HAP-1 (cell line): Measurements from ENCODE around the gene DPH2.
A peak's percentile ranks its signal among the peaks of the same experiment; 100 is the strongest.

Experiments
- DNase-seq, 2 experiments: peaks; one replicate each; pipeline ENCODE4 v3.0.0-alpha.2; 2016 to 2020; ENCODE audit warnings: low spot score in 2 of 2
- H3K27me3 ChIP-seq: fragments of 250-450 bp; sonication (Bioruptor Pico); 2 replicates; pipeline ENCODE4 v1.5.1; 2020; ENCODE audit warnings: low read depth, mild to moderate bottlenecking, moderate library complexity
- H3K36me3 ChIP-seq: fragments of 250-450 bp; sonication (Bioruptor Pico); replicated peaks from 2 replicates; pipeline ENCODE4 v1.5.1; 2020; ENCODE audit warnings: mild to moderate bottlenecking
- H3K4me1 ChIP-seq: fragments of 250-450 bp; sonication (Bioruptor Pico); 2 replicates; pipeline ENCODE4 v1.5.1; 2020; ENCODE audit warnings: mild to moderate bottlenecking
- H3K4me3 ChIP-seq: fragments of 250-450 bp; sonication (Bioruptor Pico); 2 replicates; pipeline ENCODE4 v1.5.1; 2020; ENCODE audit warnings: mild to moderate bottlenecking, moderate library complexity
- H3K9me3 ChIP-seq: fragments of 250-450 bp; sonication (Bioruptor Pico); 2 replicates; pipeline ENCODE4 v1.5.1; 2020; ENCODE audit warnings: mild to moderate bottlenecking, moderate library complexity
- in situ Hi-C: fragments of 300-500 bp; cut with MboI; formaldehyde crosslinking; loops from 3 replicates; pipeline ENCODE4 v1.14.3; 2020; ENCODE audit warnings: low sequenced_read_pairs, inconsistent platforms, mixed read lengths

Gene DPH2

DNA sequence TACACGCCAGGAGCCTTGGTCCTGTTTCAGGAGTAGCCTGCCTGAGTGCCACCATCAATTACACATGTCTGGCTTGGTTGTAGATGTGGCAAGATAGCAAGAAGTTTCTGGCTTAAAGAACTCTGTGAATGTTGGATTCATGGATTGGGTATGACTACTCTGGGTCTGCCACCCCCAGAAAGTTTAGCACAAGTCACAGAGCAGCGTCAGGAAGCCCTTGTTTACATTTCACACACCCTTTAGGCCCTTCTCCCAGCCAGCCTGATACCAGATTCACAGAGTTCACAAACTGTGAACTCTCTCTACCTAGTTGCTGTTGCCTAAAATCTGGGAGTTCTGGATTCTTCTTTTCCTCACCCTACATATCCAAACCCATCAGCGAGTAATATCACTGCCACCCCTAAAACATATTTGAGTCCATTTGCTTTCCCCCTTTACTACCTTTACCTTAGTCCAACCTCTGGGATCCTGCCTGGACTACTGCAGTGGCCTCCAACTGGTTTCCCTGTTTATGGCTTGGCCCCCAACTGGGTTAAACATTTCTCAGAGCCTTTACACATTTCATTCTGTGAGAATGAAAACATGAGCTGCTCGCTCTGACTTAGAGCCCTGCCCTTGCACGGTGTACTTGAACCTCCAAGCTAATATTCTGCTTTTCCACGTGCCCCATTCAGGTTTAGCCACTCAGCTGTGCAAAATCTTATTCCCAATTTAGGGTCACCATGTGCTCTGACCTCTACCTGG, 17.5 kb downstream of the DPH2 start:
- Histone ChIP-seq H3K36me3 (peaks cover 22% of the 10 kb centered on the region), H3K27me3 (no peaks in the 10 kb centered on the region), H3K4me1 (peaks cover 11% of the 10 kb centered on the region; the same call in 1 of the 2 replicates), H3K4me3 (no peak overlapping the region), H3K9me3 (no peaks in the 10 kb centered on the region)
- in situ Hi-C loops, result no loop called here
- no peak for DNase-seq

DNA sequence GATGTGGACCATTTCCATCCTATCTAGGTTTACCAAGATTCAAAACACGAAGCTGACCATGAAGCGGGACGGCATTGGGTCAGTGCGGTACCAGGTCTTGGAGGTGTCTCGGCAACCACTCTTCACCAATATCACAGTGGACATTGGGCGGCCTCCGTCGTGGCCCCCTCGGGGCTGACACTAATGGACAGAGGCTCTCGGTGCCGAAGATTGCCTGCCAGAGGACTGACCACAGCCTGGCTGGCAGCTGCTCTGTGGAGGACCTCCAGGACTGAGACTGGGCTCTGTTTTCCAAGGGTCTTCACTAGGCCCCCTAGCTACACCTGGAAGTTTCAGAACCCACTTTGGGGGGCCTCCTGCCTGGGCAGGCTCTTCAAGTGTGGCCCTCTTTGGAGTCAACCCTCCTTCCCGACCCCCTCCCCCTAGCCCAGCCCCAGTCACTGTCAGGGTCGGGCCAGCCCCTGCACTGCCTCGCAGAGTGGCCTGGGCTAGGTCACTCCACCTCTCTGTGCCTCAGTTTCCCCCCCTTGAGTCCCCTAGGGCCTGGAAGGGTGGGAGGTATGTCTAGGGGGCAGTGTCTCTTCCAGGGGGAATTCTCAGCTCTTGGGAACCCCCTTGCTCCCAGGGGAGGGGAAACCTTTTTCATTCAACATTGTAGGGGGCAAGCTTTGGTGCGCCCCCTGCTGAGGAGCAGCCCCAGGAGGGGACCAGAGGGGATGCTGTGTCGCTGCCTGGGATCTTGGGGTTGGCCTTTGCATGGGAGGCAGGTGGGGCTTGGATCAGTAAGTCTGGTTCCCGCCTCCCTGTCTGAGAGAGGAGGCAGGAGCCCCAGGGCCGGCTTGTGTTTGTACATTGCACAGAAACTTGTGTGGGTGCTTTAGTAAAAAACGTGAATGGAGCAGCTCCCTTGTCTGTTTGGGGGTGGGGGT, 20.7 kb downstream of the DPH2 start:
- Histone ChIP-seq H3K4me1 (peaks cover 11% of the 10 kb centered on the region; the same call in 1 of the 2 replicates), H3K27me3 (no peaks in the 10 kb centered on the region), H3K9me3 (no peaks in the 10 kb centered on the region), H3K4me3 (peak overlapping the region; percentile 56), H3K36me3 (peaks cover 8% of the 10 kb centered on the region)
- in situ Hi-C loops, result no loop called here
- peak in 1 of 2 experiments; percentile 31 for DNase-seq

DNA sequence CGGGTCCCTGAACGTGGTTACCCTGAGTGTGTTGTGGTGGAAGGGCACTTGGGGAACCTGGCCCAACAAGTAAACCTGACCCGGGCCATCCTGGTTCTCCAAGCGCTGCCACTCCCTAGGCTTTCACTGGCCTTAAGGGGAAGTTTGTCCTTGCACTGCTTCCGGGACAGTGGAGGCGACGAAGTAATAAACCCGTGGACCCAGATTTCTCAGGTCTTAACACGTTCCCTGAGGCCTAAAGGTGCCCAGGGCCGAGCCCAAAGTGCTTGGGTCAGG, 21.3 kb downstream of the DPH2 start:
- no peak for DNase-seq
- H3K36me3 ChIP-seq, result peaks cover 2% of the 10 kb centered on the region
- H3K4me1 ChIP-seq, result peaks cover 11% of the 10 kb centered on the region; the same call in 1 of the 2 replicates

DNA sequence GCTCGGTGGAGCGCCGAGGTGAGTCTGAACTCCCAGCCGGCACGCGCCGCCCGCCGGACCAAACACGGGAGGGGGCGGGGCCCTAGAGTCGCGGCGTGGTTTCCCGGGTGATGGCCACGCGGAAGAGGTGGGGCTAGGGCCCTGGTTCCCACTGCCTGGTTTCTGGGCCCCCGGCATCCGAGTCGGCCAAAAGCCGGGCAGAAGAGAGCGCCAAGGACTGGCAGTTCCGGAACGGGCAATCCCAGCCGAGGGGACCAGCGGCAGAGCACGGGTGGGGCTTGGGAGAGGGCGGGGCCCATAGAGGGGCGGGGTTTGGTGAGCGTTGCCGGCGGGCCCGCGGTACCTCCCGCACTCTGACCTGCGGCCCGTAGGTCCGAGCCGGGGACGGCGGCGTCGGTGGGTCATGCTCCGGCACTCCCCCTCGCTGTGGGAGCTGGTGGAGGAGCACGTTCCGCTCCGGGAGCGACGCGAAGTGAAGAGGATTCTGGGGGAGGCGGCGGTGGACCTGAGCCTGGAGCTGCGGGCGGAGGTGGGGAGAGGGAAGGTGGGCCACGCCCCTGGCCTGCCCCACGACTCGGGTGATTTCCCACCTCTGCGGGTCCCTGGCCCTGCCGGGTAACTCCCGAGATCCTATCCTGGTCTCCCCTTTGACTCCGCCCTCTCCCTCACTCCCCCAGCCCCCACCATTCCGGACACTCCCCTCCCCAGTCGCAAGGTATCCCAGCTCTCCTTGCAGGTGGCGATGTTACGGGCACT, 21.8 kb downstream of the DPH2 start, which contains the start of gene CCDC24:
Gene CCDC24, plus strand, starts transcription at position 124 of the 756 bp plus-strand sequence. Its CDS starts 280 bp downstream, at position 404.
- no peaks in the 10 kb centered on the region for H3K36me3 ChIP-seq
- peak; percentile 63 to 88 for DNase-seq
- peak within 1 kb of the TSS; percentile 56 for H3K4me3 ChIP-seq
- H3K4me1 ChIP-seq, result peaks cover 14% of the 10 kb centered on the region; the same call in 1 of the 2 replicates
- H3K9me3 ChIP-seq, result no peaks in the 10 kb centered on the region
- H3K27me3 ChIP-seq, result no peaks in the 10 kb centered on the region
- in situ Hi-C loops, result no loop called here

More for the DNA sequence above, 21.3 kb downstream of the DPH2 start:
- Histone ChIP-seq H3K27me3 (no peaks in the 10 kb centered on the region), H3K9me3 (no peaks in the 10 kb centered on the region), H3K4me3 (peak overlapping the region; percentile 56)
- in situ Hi-C loops, result no loop called here

DNA sequence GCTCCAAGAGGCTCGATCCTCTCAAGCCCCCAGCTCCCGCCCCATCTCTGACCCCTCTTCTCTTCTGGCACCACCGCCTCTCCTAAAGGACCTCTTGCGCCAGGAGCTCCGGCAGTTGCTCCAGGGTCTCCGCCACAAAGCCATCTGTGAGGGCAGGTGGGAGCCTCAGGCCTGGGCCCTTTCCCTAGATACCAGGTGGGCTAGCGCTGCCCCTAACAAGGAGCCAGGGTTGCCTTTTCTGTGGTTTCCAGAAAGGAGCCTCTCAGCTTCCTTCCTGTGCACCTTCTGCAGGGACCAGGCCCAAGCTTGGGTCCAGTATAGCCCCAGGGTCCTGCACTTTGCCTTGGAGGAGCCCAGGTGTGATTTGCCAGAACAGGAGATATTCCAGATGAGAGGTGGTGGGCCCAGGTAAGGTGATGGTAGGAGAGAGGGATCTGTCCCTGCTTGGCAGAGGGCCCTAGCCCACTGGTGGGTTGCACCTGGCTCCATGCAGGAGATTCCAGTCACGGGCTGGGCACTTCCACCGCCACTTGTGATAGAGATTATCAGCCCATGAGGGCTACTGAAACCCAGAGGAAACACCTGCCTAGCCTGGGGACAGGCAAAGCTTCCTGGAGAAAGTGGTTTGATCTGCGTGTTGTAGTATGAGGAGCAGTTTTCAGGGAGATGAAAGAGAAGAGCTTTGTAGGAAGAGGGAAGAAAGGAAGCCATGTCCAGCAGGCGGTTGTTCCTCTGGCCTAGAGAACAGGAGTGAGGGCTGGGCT, 22.6 kb downstream of the DPH2 start:
- DNase-seq, result peak in 1 of 2 experiments; percentile 13
- H3K4me3 ChIP-seq, result peak overlapping the region; percentile 56
- in situ Hi-C loops, result no loop called here
- H3K9me3 ChIP-seq, result no peaks in the 10 kb centered on the region
- no peaks in the 10 kb centered on the region for H3K36me3 ChIP-seq
- H3K4me1 ChIP-seq, result peaks cover 15% of the 10 kb centered on the region; the same call in 1 of the 2 replicates
- no peaks in the 10 kb centered on the region for H3K27me3 ChIP-seq

DNA sequence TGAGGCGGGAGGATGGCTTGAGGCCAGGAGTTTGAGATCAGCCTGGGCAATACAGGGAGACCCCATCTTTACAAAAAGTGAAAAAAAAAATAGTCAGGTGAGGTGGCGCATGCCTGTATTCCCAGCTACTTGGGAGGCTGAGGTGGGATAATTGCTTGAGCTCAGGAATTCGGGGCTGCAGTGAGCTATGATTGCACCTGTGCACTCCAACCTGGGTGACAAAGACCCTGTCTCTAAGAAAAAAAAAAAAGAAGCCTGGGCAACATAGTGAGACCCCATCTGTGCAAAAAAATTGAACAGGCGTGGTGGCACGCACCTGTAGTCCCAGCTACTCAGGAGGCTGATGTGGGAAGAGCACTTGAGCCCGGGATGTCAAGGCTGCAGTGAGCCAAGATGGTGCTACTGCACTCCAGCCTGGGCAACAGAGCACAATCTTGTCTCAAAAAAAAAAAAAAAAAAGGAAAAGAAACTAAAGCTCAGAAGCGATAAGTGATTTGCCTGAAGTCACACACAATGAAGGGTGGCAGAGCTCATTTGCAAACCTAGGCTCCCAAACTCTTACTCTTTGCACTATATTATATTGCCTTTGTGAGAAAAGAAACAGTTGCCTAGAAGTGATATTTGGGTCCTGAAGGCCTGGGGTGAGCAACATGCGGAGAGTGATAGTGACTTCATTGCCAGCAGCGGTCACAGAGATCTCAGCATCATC, 23.6 kb downstream of the DPH2 start:
- no peak overlapping the region for H3K4me3 ChIP-seq
- no peak for DNase-seq
- H3K4me1 ChIP-seq, result peaks cover 15% of the 10 kb centered on the region; the same call in 1 of the 2 replicates
- in situ Hi-C loops, result no loop called here
- H3K27me3 ChIP-seq, result no peaks in the 10 kb centered on the region
- no peaks in the 10 kb centered on the region for H3K36me3 ChIP-seq
- no peaks in the 10 kb centered on the region for H3K9me3 ChIP-seq

DNA sequence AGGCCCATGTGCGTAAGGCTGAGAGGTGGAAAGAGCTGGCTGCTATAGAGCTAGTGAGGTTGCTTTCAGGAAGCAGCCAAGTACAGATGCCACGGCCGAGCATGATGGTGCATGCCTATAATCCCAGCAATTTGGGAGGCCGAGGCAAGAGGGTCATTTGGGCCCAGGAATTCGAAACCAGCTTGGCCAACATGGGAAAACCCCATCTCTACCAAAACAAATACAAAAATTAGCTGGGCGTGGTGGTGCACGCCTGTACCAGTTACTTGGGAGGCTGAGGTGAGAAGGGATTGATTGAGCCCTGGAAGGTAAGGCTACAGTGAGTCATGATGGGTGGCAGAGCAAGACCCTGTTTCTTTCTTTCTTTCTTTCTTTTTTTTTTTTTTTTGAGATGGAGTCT, 24.3 kb downstream of the DPH2 start:
- Histone ChIP-seq H3K27me3 (no peaks in the 10 kb centered on the region), H3K36me3 (no peaks in the 10 kb centered on the region), H3K4me1 (peaks cover 15% of the 10 kb centered on the region; the same call in 1 of the 2 replicates), H3K4me3 (no peak overlapping the region), H3K9me3 (no peaks in the 10 kb centered on the region)
- in situ Hi-C loops, result no loop called here
- DNase-seq, result no peak

DNA sequence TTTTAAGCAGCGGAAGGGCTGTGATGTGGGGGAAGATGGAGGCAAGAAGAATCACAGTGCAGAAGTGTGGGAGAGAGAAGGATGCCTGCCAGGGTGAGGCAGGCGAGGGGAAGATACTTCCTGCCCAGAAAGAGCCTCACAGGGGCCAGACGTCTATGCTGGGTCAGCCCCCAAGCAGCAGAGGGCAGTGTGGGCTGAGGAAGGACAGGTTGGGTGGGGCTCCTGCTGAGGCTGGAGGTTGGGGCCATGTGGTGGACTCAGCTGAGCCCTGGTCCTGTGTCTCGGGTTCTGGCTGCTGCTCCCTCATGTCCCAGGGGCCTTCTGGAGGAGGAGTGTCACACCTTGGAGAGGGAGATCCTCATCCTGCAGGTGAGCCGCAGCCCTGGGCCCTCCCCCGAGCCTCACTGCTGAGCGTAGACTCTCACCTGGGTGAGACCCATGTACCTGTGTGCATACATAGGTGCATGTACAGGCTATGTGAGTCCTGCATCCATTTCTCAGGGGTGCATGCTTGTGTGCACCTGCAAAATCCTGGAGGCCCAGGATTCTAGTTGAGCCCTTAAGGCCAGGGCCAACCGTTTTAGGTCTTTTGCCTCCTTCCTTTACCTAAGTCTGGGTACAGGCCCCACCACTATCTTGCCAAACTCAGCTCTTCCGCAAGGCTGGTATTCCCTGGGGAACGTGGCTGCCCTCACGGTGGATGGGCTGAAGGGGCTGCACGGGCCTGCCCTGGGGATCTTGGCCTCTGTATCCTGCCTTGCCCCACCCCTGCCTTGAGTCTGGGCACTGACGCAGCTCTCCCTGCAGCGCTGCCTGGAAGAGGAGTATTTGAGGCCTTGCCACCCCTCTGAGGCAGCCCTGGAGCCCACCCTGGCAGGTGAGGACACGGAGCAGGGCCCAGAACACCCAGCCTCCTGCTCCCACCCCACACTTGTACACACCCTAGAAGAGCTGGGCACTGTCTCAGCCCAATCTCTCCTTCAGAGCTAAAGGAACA, 25.3 kb downstream of the DPH2 start:
- Histone ChIP-seq H3K4me1 (peaks cover 15% of the 10 kb centered on the region; the same call in 1 of the 2 replicates), H3K4me3 (no peak overlapping the region), H3K27me3 (no peaks in the 10 kb centered on the region), H3K9me3 (no peaks in the 10 kb centered on the region), H3K36me3 (0 out of 2 replicates have a peak, but pooled peaks cover 2% of the 10 kb centered on the region)
- in situ Hi-C loops, result no loop called here
- DNase-seq, result peak; percentile 18 to 63

DNA sequence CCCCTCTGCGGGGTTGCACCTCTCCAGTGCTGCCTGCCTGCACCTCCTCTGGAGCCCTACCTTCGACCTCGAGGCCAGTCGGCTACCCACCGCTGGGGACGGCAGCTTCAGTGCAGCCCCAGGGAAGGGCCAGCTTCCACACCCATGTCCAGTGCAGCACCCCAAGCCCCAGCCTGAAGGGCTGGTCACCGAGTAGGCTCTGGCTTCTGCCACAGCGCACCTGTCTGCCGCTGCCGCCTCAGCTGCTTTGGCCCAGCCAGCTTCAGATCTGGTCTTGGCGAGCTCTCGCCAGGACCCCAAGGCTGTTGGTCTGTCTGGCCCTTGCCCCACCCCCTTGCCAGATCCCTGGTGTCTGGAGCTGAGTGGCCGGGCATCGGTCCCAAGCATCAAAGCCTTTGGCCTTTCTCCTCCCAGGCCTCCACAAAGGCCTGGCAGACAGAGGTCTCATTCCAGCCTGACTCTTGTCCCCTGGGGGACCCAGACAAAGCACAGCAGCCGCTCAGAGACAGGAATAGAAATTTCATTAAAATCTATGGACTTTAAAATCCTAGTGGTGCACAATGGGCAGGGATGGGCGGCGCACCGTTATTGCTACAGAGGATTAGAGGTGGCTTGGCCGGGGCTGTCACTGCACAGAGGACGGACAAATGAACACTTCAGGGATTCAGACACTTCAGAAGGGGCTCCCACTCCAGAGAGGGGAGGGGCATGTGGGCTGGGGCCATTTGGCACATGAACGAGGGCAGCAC, 26.3 kb downstream of the DPH2 start:
- in situ Hi-C loops, result no loop called here
- peaks cover 9% of the 10 kb centered on the region; the same call in 1 of the 2 replicates for H3K4me1 ChIP-seq
- no peaks in the 10 kb centered on the region for H3K27me3 ChIP-seq
- H3K36me3 ChIP-seq, result peaks cover 3% of the 10 kb centered on the region; the same call in 1 of the 2 replicates
- DNase-seq, result peak in 1 of 2 experiments; percentile 59
- no peaks in the 10 kb centered on the region for H3K9me3 ChIP-seq
- H3K4me3 ChIP-seq, result no peak overlapping the region

DNA sequence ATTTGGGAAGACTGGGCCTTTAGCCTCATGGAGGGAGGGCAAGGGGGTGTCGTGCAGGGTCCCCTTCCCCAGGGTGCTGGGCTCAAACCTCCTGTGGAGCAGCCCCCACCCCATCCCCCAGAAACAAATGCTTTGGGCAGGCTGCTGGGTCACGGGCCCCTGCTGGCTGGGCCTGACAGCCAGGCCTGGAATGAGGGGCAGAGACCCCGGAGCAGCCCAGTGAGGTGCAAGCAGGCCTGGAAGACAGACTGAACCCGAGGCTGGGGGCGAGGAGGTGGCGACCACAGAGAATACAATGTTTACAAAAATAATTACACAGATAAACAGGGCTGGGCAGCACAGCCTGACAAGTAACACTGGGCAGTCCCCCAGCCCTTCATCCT, 26.9 kb downstream of the DPH2 start:
- no peak for DNase-seq
- peaks cover 8% of the 10 kb centered on the region; the same call in 1 of the 2 replicates for H3K4me1 ChIP-seq
- in situ Hi-C loops, result no loop called here
- H3K36me3 ChIP-seq, result peaks cover 5% of the 10 kb centered on the region; the same call in 1 of the 2 replicates
- H3K9me3 ChIP-seq, result no peaks in the 10 kb centered on the region
- H3K4me3 ChIP-seq, result no peak overlapping the region
- H3K27me3 ChIP-seq, result no peaks in the 10 kb centered on the region
